ENCODE results near the gene CFAP46. TPM values are rescaled to one million over a fixed set of nuclear protein-coding genes. Genes with fewer than 3 reads are reported as not detected.
A peak's percentile ranks its signal among the peaks of the same experiment; 100 is the strongest.

The CFAP46 gene
- total and polyA plus RNA-seq, 2 experiments from 2014 or later, result 3.1 to 5.4 TPM

DNA sequence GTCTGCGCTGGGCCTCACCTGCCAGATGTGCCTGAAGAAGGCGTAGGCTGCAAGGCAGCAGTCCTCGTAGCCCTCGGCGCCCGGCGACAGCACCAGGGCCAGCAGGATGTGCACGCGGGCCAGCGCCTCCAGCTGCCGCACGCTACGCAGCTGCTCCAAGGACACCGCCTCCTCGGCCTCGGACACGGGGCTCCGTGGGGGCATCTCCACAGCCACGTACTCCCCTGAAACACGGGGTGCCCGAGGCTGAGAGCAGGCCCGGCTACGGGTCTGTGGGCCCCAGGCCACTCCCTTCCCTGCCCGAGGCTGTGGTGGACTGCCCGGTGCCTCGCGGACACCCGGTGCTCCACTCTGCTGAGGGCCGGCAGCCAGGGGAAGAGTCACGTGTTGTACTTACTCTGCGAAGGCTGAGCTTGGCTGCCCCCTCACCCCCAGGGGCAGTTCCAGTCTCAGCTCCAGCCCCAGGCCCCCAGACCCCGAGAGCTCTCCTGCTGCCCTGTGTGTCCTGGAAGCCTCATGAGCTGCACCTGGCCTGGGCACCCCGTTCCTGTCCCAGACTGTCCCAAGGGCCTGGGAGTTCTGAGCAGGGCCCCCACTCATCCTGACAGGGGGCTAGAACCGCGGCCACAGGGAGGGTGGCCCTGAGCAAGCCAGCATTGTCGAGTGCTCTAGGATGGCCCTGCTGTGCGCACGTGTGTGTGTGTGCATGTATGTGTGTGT, 62.8 kb downstream of the CFAP46 start (continued):
- TF ChIP-seq, protein P1, sequence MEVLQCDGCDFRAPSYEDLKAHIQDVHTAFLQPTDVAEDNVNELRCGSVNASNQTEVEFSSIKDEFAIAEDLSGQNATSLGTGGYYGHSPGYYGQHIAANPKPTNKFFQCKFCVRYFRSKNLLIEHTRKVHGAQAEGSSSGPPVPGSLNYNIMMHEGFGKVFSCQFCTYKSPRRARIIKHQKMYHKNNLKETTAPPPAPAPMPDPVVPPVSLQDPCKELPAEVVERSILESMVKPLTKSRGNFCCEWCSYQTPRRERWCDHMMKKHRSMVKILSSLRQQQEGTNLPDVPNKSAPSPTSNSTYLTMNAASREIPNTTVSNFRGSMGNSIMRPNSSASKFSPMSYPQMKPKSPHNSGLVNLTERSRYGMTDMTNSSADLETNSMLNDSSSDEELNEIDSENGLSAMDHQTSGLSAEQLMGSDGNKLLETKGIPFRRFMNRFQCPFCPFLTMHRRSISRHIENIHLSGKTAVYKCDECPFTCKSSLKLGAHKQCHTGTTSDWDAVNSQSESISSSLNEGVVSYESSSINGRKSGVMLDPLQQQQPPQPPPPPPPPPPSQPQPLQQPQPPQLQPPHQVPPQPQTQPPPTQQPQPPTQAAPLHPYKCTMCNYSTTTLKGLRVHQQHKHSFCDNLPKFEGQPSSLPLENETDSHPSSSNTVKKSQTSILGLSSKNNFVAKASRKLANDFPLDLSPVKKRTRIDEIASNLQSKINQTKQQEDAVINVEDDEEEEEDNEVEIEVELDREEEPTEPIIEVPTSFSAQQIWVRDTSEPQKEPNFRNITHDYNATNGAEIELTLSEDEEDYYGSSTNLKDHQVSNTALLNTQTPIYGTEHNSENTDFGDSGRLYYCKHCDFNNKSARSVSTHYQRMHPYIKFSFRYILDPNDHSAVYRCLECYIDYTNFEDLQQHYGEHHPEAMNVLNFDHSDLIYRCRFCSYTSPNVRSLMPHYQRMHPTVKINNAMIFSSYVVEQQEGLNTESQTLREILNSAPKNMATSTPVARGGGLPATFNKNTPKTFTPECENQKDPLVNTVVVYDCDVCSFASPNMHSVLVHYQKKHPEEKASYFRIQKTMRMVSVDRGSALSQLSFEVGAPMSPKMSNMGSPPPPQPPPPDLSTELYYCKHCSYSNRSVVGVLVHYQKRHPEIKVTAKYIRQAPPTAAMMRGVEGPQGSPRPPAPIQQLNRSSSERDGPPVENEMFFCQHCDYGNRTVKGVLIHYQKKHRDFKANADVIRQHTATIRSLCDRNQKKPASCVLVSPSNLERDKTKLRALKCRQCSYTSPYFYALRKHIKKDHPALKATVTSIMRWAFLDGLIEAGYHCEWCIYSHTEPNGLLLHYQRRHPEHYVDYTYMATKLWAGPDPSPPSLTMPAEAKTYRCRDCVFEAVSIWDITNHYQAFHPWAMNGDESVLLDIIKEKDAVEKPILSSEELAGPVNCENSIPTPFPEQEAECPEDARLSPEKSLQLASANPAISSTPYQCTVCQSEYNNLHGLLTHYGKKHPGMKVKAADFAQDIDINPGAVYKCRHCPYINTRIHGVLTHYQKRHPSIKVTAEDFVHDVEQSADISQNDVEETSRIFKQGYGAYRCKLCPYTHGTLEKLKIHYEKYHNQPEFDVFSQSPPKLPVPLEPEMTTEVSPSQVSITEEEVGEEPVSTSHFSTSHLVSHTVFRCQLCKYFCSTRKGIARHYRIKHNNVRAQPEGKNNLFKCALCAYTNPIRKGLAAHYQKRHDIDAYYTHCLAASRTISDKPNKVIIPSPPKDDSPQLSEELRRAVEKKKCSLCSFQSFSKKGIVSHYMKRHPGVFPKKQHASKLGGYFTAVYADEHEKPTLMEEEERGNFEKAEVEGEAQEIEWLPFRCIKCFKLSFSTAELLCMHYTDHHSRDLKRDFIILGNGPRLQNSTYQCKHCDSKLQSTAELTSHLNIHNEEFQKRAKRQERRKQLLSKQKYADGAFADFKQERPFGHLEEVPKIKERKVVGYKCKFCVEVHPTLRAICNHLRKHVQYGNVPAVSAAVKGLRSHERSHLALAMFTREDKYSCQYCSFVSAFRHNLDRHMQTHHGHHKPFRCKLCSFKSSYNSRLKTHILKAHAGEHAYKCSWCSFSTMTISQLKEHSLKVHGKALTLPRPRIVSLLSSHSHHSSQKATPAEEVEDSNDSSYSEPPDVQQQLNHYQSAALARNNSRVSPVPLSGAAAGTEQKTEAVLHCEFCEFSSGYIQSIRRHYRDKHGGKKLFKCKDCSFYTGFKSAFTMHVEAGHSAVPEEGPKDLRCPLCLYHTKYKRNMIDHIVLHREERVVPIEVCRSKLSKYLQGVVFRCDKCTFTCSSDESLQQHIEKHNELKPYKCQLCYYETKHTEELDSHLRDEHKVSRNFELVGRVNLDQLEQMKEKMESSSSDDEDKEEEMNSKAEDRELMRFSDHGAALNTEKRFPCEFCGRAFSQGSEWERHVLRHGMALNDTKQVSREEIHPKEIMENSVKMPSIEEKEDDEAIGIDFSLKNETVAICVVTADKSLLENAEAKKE (CRISPR knock-in tag; IDR thresholded peaks at IDR 0.05), result no peak
- TF ChIP-seq STAT1 (IDR thresholded peaks at IDR 0.05; ENCODE audit: unreplicated experiment) (no peak), EZH2phosphoT487 (IDR thresholded peaks at IDR 0.05; ENCODE audit: unreplicated experiment) (no peak), NANOG (IDR thresholded peaks at IDR 0.05; ENCODE audit: borderline replicate concordance) (no peak), CTCF (conservative IDR thresholded peaks at IDR 0.05; ENCODE audit: low read depth in 2 of 2) (no peak)

DNA sequence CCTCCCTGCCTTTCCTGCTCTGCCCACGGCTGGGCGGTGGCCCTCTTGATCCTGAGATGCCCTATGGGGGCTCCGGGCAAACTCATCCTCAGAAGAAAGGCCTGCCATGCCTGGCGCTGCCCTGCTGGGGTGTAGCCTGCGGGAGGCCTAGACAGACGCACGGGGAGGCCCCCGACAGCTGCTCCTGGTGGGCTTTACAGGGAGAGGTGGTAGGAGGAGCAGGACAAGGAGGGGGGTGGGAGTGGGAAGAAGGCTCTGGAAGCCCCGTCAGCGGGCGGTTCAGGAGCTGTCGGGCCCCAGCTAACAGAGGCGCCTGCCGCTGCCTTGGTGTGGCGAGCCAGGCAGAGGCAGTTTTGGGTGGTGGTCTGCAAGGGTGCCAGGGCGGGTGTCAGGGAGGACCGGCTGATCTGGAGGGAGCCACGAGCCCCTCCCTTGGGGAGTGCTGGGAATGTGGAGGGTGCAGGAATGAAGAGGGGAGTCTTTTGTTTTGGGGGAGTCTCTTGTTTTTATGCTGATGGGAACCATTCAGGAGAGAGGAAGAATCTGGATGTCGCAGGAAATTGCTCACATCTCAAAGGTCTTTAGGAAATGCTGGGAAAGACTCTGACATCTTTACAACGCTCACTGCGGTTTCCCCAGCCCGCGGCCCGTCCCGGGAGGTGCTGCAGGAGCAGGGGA, 63.5 kb downstream of the CFAP46 start:
- Histone ChIP-seq H3K27me3 (ENCODE audit: insufficient read depth) (no peaks in the 10 kb centered on the region), H3K79me2 (replicated peaks; ENCODE audit: insufficient read depth) (no peaks in the 10 kb centered on the region), H3K27ac (ENCODE audit: low read depth) (peak overlapping the region; percentile 74), H3K4me3 (no peak overlapping the region), H3K9me2 (ENCODE audit: insufficient read depth) (no peaks in the 10 kb centered on the region), H3K36me3 (ENCODE audit: insufficient read depth) (no peaks in the 10 kb centered on the region), H4K20me1 (replicated peaks; ENCODE audit: insufficient read depth) (no peaks in the 10 kb centered on the region), H2AFZ (peak overlapping the region; percentile 89), H3F3A (replicated peaks; ENCODE audit: low read depth) (no peaks in the 10 kb centered on the region), H3K4me1 (ENCODE audit: insufficient read depth) (no peaks in the 10 kb centered on the region), H3K4me2 (peak overlapping the region; percentile 35; the same call in 1 of the 2 replicates)
- no peak for TF ChIP-seq ZNF331 (CRISPR knock-in tag; IDR thresholded peaks at IDR 0.05; ENCODE audit: low read depth)
- peak; percentile 62 for DNase-seq (ENCODE audit: low spot score)
- ATAC-seq, result peak; percentile 27
- H3K36me3 Mint-ChIP-seq (ENCODE audit: low read depth), result no peaks in the 10 kb centered on the region; the same call in 2 of the 3 replicates
- H3K4me3 Mint-ChIP-seq, result peak overlapping the region; percentile 15; the same call in 1 of the 3 replicates
- peak overlapping the region; percentile 21; the same call in 1 of the 2 replicates for H3K27ac Mint-ChIP-seq
- H3K4me1 Mint-ChIP-seq, result peaks cover 11% of the 10 kb centered on the region
- peaks cover 17% of the 10 kb centered on the region for H3K9me3 Mint-ChIP-seq
- peaks cover 17% of the 10 kb centered on the region for H3K27me3 Mint-ChIP-seq (ENCODE audit: insufficient read depth, low read depth, poor library complexity)
